ENCODE results near the gene VSIG8.

GRCh38 chr1:159868766-159869165 is 6.3 kb upstream of the VSIG8 start:
- TF ChIP-seq CTCF (IDR thresholded peaks at IDR 0.05; ENCODE audit: low read length): no peak
- TF ChIP-seq EZH2 (optimal IDR thresholded peaks at IDR 0.05; ENCODE audit: low read depth, low read length): no peak

All from MM.1S (cell line).